Measurements from ENCODE around the gene OLFML2A.
A peak's percentile ranks its signal among the peaks of the same experiment; 100 is the strongest.
"Not testable (repeated sequence)": the region's sequence is repeated elsewhere in the genome, so short reads cannot be mapped to it uniquely, and the experiment has no call there.

Gene OLFML2A

GRCh38 chr9:124776954-124777648 lies at the start of gene OLFML2A:
OLFML2A (plus strand) TSS chr9:124777133; CDS start chr9:124777271, 138 bp downstream.
- no peak for TF ChIP-seq ZNF274 (IDR thresholded peaks at IDR 0.05; ENCODE audit: low read depth, low read length)
- H3K4me3 ChIP-seq (ENCODE audit: low read length): peak within 1 kb of the TSS; percentile 52; the same call in 1 of the 2 replicates

- no peak for TF ChIP-seq ZNF274 (IDR thresholded peaks at IDR 0.05; ENCODE audit: low read depth, low read length)
- H3K4me3 ChIP-seq (ENCODE audit: low read length): no peak overlapping the region
Observed at GRCh38 chr9:124730772-124731171, 46.2 kb upstream of the OLFML2A start.

- no peak for TF ChIP-seq ZNF274 (IDR thresholded peaks at IDR 0.05; ENCODE audit: low read depth, low read length)
- no peak overlapping the region for H3K4me3 ChIP-seq (ENCODE audit: low read length)
Observed at GRCh38 chr9:124733964-124734740, 42.8 kb upstream of the OLFML2A start.

- H3K4me3 ChIP-seq (ENCODE audit: low read length): not testable (repeated sequence)
Observed at GRCh38 chr9:124734741-124735083, 42.2 kb upstream of the OLFML2A start.

- no peak overlapping the region for H3K4me3 ChIP-seq (ENCODE audit: low read length)
- TF ChIP-seq ZNF274 (IDR thresholded peaks at IDR 0.05; ENCODE audit: low read depth, low read length): no peak
Observed at GRCh38 chr9:124735121-124735520, 41.8 kb upstream of the OLFML2A start.

GRCh38 chr9:124738075-124738474 lies 38.9 kb upstream of the OLFML2A start:
- H3K4me3 ChIP-seq (ENCODE audit: low read length): not testable (repeated sequence)

- no peak for TF ChIP-seq ZNF274 (IDR thresholded peaks at IDR 0.05; ENCODE audit: low read depth, low read length)
- no peak overlapping the region for H3K4me3 ChIP-seq (ENCODE audit: low read length)
Observed at GRCh38 chr9:124739360-124739759, 37.6 kb upstream of the OLFML2A start.

GRCh38 chr9:124741149-124741548 lies 35.8 kb upstream of the OLFML2A start:
- TF ChIP-seq ZNF274 (IDR thresholded peaks at IDR 0.05; ENCODE audit: low read depth, low read length): no peak
- H3K4me3 ChIP-seq (ENCODE audit: low read length): no peak overlapping the region

GRCh38 chr9:124741662-124742061 lies 35.3 kb upstream of the OLFML2A start:
- TF ChIP-seq ZNF274 (IDR thresholded peaks at IDR 0.05; ENCODE audit: low read depth, low read length): no peak

GRCh38 chr9:124742940-124743339 lies 34.0 kb upstream of the OLFML2A start:
- H3K4me3 ChIP-seq (ENCODE audit: low read length): no peak overlapping the region
- TF ChIP-seq ZNF274 (IDR thresholded peaks at IDR 0.05; ENCODE audit: low read depth, low read length): no peak

More at GRCh38 chr9:124741662-124742061, 35.3 kb upstream of the OLFML2A start:
- H3K4me3 ChIP-seq (ENCODE audit: low read length): no peak overlapping the region

GRCh38 chr9:124743686-124744348 lies 33.1 kb upstream of the OLFML2A start:
- TF ChIP-seq ZNF274 (IDR thresholded peaks at IDR 0.05; ENCODE audit: low read depth, low read length): no peak
- H3K4me3 ChIP-seq (ENCODE audit: low read length): no peak overlapping the region

GRCh38 chr9:124747065-124747464 lies 29.9 kb upstream of the OLFML2A start:
- no peak overlapping the region for H3K4me3 ChIP-seq (ENCODE audit: low read length)
- TF ChIP-seq ZNF274 (IDR thresholded peaks at IDR 0.05; ENCODE audit: low read depth, low read length): no peak

GRCh38 chr9:124749284-124749683 lies 27.6 kb upstream of the OLFML2A start:
- TF ChIP-seq ZNF274 (IDR thresholded peaks at IDR 0.05; ENCODE audit: low read depth, low read length): no peak
- no peak overlapping the region for H3K4me3 ChIP-seq (ENCODE audit: low read length)

GRCh38 chr9:124749781-124750180 lies 27.2 kb upstream of the OLFML2A start:
- TF ChIP-seq ZNF274 (IDR thresholded peaks at IDR 0.05; ENCODE audit: low read depth, low read length): no peak

GRCh38 chr9:124752967-124753366 lies 24.0 kb upstream of the OLFML2A start:
- TF ChIP-seq ZNF274 (IDR thresholded peaks at IDR 0.05; ENCODE audit: low read depth, low read length): no peak
- H3K4me3 ChIP-seq (ENCODE audit: low read length): no peak overlapping the region

More at GRCh38 chr9:124749781-124750180, 27.2 kb upstream of the OLFML2A start:
- no peak overlapping the region for H3K4me3 ChIP-seq (ENCODE audit: low read length)

All from GM08714 (cell line).